GM19397 (cell line): Measurements from ENCODE around the gene TMEM26.

ENCODE experiments used
- ATAC-seq: cut with Tn5 transposase; IDR thresholded peaks from one replicate; pipeline ENCODE4 v1.9.1; 2021; ENCODE audit warnings: mild to moderate bottlenecking, moderate library complexity; ENCODE audit not compliant: unreplicated experiment

The TMEM26 gene

GRCh38 chr10:61460835-61461234 is 7.7 kb upstream of the TMEM26 start:
- no peak for ATAC-seq

- no peak for ATAC-seq
Measured at GRCh38 chr10:61458031-61458430, 4.8 kb upstream of the TMEM26 start.

GRCh38 chr10:61456095-61456789 is 3.1 kb upstream of the TMEM26 start:
- ATAC-seq, result no peak

DNA sequence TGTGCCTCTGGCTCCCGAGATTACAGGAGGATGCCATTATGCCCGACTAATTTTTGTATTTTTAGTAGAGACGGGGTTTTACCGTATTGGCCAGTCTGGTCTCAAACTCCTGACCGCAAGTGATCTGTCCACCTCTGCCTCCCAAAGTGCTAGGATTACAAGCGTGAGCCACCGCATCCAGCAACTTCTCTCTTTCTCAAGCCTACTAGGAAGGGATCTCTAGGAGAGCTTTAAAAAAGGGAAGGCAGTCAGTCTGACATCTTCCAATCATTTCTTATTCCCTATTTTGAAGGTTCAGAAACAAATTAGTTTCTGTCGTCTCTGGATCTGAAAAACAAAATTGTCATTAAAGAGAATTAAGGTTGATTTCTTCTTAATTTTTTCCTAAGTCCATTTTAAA is 2.5 kb upstream of the TMEM26 start:
- no peak for ATAC-seq

GRCh38 chr10:61454541-61454940 is 1.4 kb upstream of the TMEM26 start:
- ATAC-seq, result no peak

DNA sequence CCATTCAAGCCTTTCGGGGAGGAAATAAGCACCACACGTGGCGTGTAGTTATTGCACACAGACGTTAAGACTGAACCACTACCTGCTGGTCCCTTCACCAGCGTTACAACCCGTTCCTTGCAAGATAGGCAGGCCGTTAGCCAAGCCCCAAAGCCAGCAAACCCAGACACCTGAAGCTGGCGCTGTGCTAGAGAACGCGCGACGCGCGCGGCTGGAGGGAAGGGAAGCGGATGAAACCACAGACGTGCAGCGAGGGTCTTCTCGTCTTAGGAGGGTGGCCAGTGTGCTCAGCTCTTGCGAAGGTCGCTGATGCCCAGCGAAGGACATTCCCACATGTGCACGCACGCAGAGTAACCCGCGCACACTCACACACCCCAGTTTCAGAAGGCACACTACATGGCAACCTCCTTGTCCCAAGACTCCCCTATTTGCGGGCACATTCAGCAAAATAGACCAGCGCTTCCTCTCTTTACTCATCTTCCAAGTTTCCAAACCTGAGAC is 980 bp downstream of the TMEM26 start:
- ATAC-seq, result no peak

DNA sequence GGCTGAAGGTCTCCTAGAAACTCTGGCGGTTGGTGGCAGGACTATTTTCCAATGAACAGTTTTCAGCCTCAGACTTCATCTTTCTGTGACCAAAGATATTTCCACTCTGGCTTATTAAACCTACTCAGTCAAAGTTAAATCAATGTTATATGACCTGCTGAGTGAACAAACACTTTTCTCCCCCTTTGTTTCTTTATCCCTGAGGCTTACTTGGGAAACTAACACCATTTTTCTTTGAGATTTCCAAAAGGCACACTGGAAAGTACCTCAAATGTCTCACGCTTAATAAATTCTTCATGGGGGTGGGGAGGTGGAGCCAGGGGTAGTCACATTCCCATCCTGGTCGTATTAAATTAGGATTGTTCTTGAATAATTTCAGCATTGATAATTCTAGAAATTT is 1.8 kb downstream of the TMEM26 start:
- no peak for ATAC-seq

DNA sequence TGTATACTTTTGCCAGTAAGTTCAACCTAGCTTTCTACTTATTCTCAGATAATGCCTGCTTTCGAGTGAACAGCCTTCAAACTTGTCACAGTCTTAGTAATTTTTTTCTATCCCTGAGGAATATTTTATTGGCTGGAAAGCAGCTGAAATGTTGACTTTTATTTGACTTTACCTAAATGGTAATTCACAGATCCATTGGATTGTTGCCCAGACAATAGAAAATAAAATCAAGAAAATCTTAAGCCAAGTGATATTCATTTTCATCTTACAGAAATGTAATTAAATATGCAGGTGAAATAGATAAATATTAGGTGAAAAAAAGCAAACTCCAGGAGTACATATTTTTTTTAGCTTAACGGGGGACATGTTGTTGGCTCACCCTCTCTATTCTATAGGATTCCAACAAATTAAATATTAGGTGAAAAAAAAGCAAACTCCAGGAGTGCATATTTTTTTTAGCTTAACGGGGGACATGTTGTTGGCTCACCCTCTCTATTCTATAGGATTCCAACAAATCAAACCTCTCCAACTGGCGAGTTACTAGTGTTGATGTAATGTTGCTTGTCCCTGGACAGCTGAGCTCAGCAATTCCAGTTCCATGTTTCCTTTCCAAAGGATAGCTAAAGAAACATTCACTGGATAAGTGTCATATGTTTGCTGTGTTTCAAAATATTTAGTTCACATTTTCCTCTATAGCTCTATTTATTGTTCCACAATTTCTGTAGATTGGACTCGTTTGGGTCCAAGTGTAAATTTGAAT is 4.2 kb downstream of the TMEM26 start:
- ATAC-seq, result no peak

DNA sequence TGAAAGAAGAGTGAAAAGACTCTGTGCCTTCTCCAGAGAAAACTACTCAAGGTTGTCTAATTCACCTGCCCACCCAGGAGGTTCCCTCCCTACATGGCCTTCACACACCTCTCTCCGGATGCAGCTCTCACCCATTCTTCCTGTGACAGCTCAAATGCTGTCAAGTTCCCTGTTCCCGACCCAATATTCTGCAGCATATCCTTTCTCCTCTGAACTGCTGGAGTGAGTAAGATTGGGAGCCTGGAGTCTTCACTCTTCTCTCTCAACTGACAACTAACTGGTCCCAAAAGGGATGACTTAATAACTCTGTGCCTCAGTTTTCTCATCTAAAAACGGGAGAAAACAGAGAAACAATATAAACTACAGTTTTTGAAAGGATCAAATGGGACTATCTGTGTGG is 5.1 kb downstream of the TMEM26 start:
- no peak for ATAC-seq

- no peak for ATAC-seq
Measured at GRCh38 chr10:61439058-61439609, 14.0 kb downstream of the TMEM26 start.

- no peak for ATAC-seq
Measured at GRCh38 chr10:61438141-61438988, 14.8 kb downstream of the TMEM26 start.

DNA sequence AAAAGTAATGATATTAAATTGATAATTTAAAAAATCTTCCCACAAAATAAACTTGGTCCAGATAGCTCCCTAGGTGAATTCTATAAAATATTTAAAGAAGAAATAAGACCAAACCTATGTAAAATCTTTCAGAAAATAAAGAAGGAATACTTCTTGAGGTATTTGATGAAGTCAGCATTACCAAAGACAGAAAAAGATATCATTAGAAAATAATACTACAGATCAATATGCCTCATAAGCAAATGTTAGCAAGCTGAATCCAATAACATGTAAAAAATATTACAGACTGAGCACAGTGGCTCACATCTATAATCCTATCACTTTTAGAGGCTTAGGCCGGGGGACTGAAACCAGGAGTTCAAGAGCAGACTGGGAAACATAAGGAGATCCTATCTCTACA is 30.0 kb downstream of the TMEM26 start:
- ATAC-seq, result no peak

GRCh38 chr10:61417661-61418060 is 35.5 kb downstream of the TMEM26 start:
- ATAC-seq, result no peak

GRCh38 chr10:61415824-61416223 is 37.4 kb downstream of the TMEM26 start:
- no peak for ATAC-seq

GRCh38 chr10:61411706-61412105 is 41.5 kb downstream of the TMEM26 start:
- ATAC-seq, result no peak

DNA sequence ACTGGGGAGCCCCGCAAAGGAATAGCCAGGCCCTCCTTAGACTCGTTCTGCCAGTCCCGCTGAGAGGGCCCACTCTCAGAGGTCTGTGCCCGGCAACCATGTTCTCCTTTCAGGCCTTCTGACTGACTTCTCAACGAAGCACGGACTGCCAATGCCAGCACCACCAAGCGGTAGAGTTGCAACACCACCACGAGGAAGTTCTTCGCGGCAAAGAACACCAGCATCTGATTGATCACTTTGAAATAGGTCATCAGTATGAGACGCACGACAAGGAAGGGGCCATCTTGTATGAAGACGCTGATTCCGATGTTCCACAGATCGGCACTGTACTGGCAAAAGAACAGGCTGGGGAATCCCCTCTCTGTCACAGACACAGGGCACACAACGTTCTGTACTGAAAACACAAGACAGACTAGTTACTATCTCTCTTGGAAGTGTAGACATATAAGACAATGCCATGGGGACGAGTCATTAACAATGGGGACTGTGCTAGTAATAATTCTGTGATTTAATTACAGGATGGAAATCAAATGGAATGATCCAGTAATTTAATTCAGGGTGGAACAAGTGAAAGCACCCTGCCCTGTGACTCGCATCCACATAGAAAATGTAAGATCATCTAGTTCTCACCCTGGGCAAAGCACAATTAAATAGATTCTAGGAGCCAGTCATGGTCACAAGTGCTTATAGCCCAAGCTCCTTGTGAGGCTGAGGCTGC is 42.7 kb downstream of the TMEM26 start:
- ATAC-seq, result no peak

- no peak for ATAC-seq
Measured at GRCh38 chr10:61409157-61409556, 44.0 kb downstream of the TMEM26 start.

DNA sequence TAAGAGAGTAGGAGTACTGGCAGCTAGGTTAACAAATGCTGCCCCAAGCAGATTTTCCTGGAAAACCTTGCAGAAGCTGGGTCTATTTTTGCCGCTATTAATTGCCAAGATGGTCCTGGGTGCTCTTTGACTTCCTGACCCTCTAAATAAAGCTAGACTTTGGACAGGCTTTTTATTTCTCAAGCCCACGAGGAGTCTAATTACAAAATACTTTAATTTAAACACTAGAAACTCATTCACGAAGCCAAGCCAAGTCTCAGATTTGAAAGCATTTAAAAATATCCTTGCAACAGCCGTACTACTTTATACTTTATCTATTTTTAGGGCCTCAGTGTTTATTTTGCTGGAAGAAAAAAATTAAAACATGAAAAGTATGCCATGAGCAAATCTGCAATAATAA is 45.1 kb downstream of the TMEM26 start:
- no peak for ATAC-seq

GRCh38 chr10:61406736-61407135 is 46.4 kb downstream of the TMEM26 start:
- no peak for ATAC-seq

DNA sequence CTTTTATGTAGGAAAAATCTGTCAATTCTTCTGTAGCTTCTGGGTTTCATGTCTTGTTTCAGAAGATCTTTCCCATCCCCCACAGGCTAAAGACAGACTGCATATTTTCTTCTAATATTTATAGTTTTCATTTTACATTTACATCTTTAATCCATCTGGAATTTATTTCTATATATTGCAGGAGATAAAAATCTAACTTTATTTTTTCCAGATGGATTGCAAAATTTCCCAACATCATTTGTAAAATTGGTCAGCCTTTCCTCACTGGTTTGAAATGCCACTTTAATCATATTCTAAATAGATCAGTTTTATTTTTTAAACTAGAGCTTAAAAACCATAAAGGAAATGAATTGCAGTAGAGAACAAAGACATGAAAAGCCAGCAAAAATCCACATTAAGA is 46.9 kb downstream of the TMEM26 start:
- ATAC-seq, result no peak

DNA sequence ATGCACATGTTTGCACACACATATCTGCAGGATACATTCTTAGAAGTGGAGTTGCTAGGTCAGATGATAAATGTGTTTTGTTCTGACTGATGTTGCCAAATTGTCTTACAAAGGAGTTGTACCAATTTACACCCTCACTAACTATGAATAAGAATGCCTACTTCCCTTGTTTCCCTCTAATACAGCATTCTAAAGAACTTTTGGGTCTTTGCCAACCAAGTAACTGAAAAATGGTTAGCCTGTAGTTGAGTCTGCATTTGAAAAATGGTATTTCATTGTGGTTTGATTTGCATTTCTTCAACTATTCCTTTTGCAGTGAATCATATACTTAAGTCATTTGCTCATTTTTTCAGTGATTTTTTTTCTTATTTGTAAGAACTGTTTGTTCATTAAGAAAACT is 48.4 kb downstream of the TMEM26 start:
- ATAC-seq, result no peak
